IMR-90 (cell line): Measurements from ENCODE around the gene AKR1A1. TPM values are rescaled to one million over a fixed set of nuclear protein-coding genes. Genes with fewer than 3 reads are reported as not detected.
A peak's percentile ranks its signal among the peaks of the same experiment; 100 is the strongest.
"Not testable (repeated sequence)": the region's sequence is repeated elsewhere in the genome, so short reads cannot be mapped to it uniquely, and the experiment has no call there.

Experiments
- ATAC-seq: fragments of 200-7000 bp; cut with Tn5 transposase; 2 replicates; pipeline ENCODE4 v1.9.1; 2020; ENCODE audit warnings: low read depth, mild to moderate bottlenecking, moderate library complexity
- BruUV-seq: library from RNA; stranded (reverse); fragments of 400-500 nt; replicated peaks from 2 replicates; lab custom pipeline; 2021; lab: Mats Ljungman, UMichigan
- CTCF ChIA-PET: fragments of 300-600 bp; formaldehyde crosslinking; extraction: SDS; loops from one replicate; lab custom pipeline; 2021; ENCODE audit warnings: antibody characterized with exemption; lab: Yijun Ruan, JAX
- POLR2A ChIA-PET: fragments of 300-600 bp; sonication (Branson Sonifier 250); formaldehyde crosslinking; loops from one replicate; lab custom pipeline; 2022; ENCODE audit warnings: antibody characterized with exemption; ENCODE audit not compliant: unreplicated experiment; lab: Charles Lee
- DNase-seq: peaks from one replicate; pipeline ENCODE4 v3.0.0; 2013
- H2AFZ ChIP-seq: replicated peaks from 2 replicates; pipeline ENCODE3; 2013; ENCODE audit warnings: low read length, mild to moderate bottlenecking; ENCODE audit not compliant: poor library complexity
- H2AK5ac ChIP-seq: 2 replicates; pipeline ENCODE4 v1.6.1; 2013; ENCODE audit warnings: low read depth, low read length, inconsistent platforms
- H2AK9ac ChIP-seq: replicated peaks from 2 replicates; pipeline ENCODE3; 2013; ENCODE audit warnings: mild to moderate bottlenecking, low read depth, low read length, moderate library complexity; ENCODE audit not compliant: poor library complexity
- H2BK120ac ChIP-seq: 2 replicates; pipeline ENCODE4 v1.6.1; 2013; ENCODE audit warnings: low read depth, low read length, inconsistent platforms
- H2BK15ac ChIP-seq: 3 replicates; pipeline ENCODE4 v1.6.1; 2013; ENCODE audit warnings: low read depth, low read length, inconsistent platforms
- H2BK20ac ChIP-seq: 2 replicates; pipeline ENCODE4 v1.6.1; 2013; ENCODE audit warnings: low read depth, mild to moderate bottlenecking, inconsistent platforms, low read length, moderate library complexity
- H2BK5ac ChIP-seq: 2 replicates; pipeline ENCODE4 v1.6.1; 2013; ENCODE audit warnings: mild to moderate bottlenecking, low read depth, low read length, inconsistent platforms; ENCODE audit not compliant: poor library complexity, severe bottlenecking
- H3K14ac ChIP-seq: replicated peaks from 2 replicates; pipeline ENCODE4 v1.6.1; 2013; ENCODE audit warnings: low read depth, low read length, inconsistent platforms
- H3K18ac ChIP-seq: 2 replicates; pipeline ENCODE4 v1.6.1; 2013; ENCODE audit warnings: low read depth, low read length, control low read depth
- H3K23ac ChIP-seq: 2 replicates; pipeline ENCODE4 v1.6.1; 2013; ENCODE audit warnings: low read depth, low read length, inconsistent platforms
- H3K27ac ChIP-seq: 2 replicates; pipeline ENCODE4 v1.5.1; 2013; ENCODE audit warnings: mild to moderate bottlenecking, control low read depth, low read length; ENCODE audit not compliant: insufficient read depth
- H3K27me3 ChIP-seq: 2 replicates; pipeline ENCODE4 v1.6.1; 2013; ENCODE audit warnings: low read length; ENCODE audit not compliant: control insufficient read depth, insufficient read depth
- H3K36me3 ChIP-seq: 2 replicates; pipeline ENCODE4 v1.6.1; 2013; ENCODE audit warnings: low read length, mixed read lengths; ENCODE audit not compliant: control insufficient read depth, insufficient read depth
- H3K4ac ChIP-seq: 2 replicates; pipeline ENCODE4 v1.6.1; 2013; ENCODE audit warnings: low read depth, low read length, inconsistent platforms
- H3K4me1 ChIP-seq: 2 replicates; pipeline ENCODE4 v1.6.1; 2013; ENCODE audit warnings: low read length, mixed read lengths; ENCODE audit not compliant: control insufficient read depth, insufficient read depth
- H3K4me2 ChIP-seq: 2 replicates; pipeline ENCODE4 v1.6.1; 2013; ENCODE audit warnings: low read depth, mild to moderate bottlenecking, control low read depth, low read length, moderate library complexity
- H3K4me3 ChIP-seq: 2 replicates; pipeline ENCODE4 v1.5.1; 2013; ENCODE audit warnings: low read depth, mild to moderate bottlenecking, control low read depth, low read length, moderate library complexity; ENCODE audit not compliant: insufficient read depth
- H3K56ac ChIP-seq: 2 replicates; pipeline ENCODE4 v1.6.1; 2013; ENCODE audit warnings: low read length, inconsistent platforms; ENCODE audit not compliant: insufficient read depth; ENCODE audit errors: extremely low read depth
- H3K79me1 ChIP-seq, 2 experiments: 2 replicates each; pipeline ENCODE4 v1.6.1; 2013; ENCODE audit warnings: low read length in 2 of 2, inconsistent platforms in 1 of 2, low read depth in 1 of 2
- H3K9ac ChIP-seq: 2 replicates; pipeline ENCODE4 v1.6.1; 2013; ENCODE audit warnings: low read depth, low read length, control low read depth
- H3K9me1 ChIP-seq: 2 replicates; pipeline ENCODE4 v1.6.1; 2013; ENCODE audit warnings: low read length, inconsistent platforms; ENCODE audit not compliant: insufficient read depth
- H3K9me3 ChIP-seq: 2 replicates; pipeline ENCODE4 v1.6.1; 2013; ENCODE audit warnings: low read length; ENCODE audit not compliant: control insufficient read depth, insufficient read depth
- H4K20me1 ChIP-seq: 2 replicates; pipeline ENCODE4 v1.6.1; 2013; ENCODE audit warnings: low read length, inconsistent platforms; ENCODE audit not compliant: insufficient read depth
- H4K5ac ChIP-seq: 2 replicates; pipeline ENCODE4 v1.6.1; 2013; ENCODE audit warnings: mild to moderate bottlenecking, low read depth, low read length, control low read depth
- H4K8ac ChIP-seq, 2 experiments: 2 replicates each; pipeline ENCODE4 v1.6.1; 2013; ENCODE audit warnings: low read depth in 2 of 2, low read length in 2 of 2, control low read depth in 1 of 2, inconsistent platforms in 1 of 2
- H4K91ac ChIP-seq: 2 replicates; pipeline ENCODE4 v1.6.1; 2013; ENCODE audit warnings: low read depth, low read length, inconsistent platforms; ENCODE audit not compliant: insufficient read depth
- CHD1 ChIP-seq: IDR thresholded peaks from 2 replicates; pipeline ENCODE4 v1.6.1; 2012; ENCODE audit warnings: low read depth, low read length, improper control_type of control experiment
- FOS ChIP-seq: fragments of 150-350 bp; IDR thresholded peaks from 2 replicates; pipeline ENCODE4 v1.6.1; 2016; ENCODE audit warnings: low read depth, low read length
- WGBS, 2 experiments: methylation state at CpG; one replicate each; pipeline versions ENCODE4 v1.1.5 to v1.1.7; 2013; ENCODE audit warnings: missing lambda C conversion rate in 2 of 2; ENCODE audit not compliant: insufficient read length in 1 of 2; ENCODE audit errors: extremely low coverage in 2 of 2; 5-methylcytosine and 5-hydroxymethylcytosine counted together
- dilution Hi-C: fragments of 300-500 bp; cut with HindIII; formaldehyde crosslinking; loops from one replicate; pipeline ENCODE4 v1.14.3; 2018; ENCODE audit warnings: low sequenced_read_pairs; ENCODE audit not compliant: unreplicated experiment
- in situ Hi-C: fragments of 300-500 bp; cut with MboI; formaldehyde crosslinking; loops from 3 replicates; pipeline ENCODE4 v1.14.3; 2019; ENCODE audit warnings: low sequenced_read_pairs, inconsistent platforms, mixed read lengths
- intact Hi-C: fragments of 100-400 bp; cut with micrococcal nuclease; formaldehyde crosslinking; loops from 2 replicates; pipeline ENCODE4 v1.10.0; 2022
- polyA plus RNA-seq, 3 experiments: library from polyadenylated mRNA; depleted of rRNA; stranded (reverse); fragments of >200 nt; gene quantifications; 2 replicates each; pipeline ENCODE4 v1.2.3, GENCODE V29; 2012; ENCODE audit warnings: low replicate concordance in 1 of 3
- total RNA-seq: library from RNA; depleted of rRNA; stranded (reverse); fragments of >200 nt; gene quantifications from 2 replicates; pipeline ENCODE4 v1.2.3, GENCODE V29; 2012

The AKR1A1 gene
- total and polyA plus RNA-seq, 2 of the 4 experiments (the other 2 are of a cell fraction): 141 to 151 TPM

GRCh38 chr1:45522324-45523104 is 28.1 kb upstream of the AKR1A1 start:
- Histone ChIP-seq H3K4me2 (peak overlapping the region; percentile 87), H2AFZ (peak overlapping the region; percentile 93), H2BK120ac (peak overlapping the region; percentile 97), H3K4me3 (peak overlapping the region; percentile 60), H3K27me3 (no peaks in the 10 kb centered on the region), H3K36me3 (peaks cover 5% of the 10 kb centered on the region), H3K4ac (peak overlapping the region; percentile 100), H3K14ac (peak overlapping the region; percentile 100), H4K8ac (peak overlapping the region; percentile 98 to 99), H2BK5ac (peak overlapping the region; percentile 96), H3K9me3 (no peaks in the 10 kb centered on the region), H3K23ac (peak overlapping the region; percentile 99), H2AK9ac (peak overlapping the region; percentile 98), H2AK5ac (peak overlapping the region; percentile 96), H2BK20ac (peak overlapping the region; percentile 85), H3K4me1 (peaks cover 6% of the 10 kb centered on the region; the same call in 1 of the 2 replicates), H4K20me1 (peaks cover 33% of the 10 kb centered on the region), H3K9ac (peak overlapping the region; percentile 86), H4K91ac (peak overlapping the region; percentile 99), H2BK15ac (peak overlapping the region; percentile 99), H4K5ac (peak overlapping the region; percentile 92), H3K18ac (peak overlapping the region; percentile 98), H3K9me1 (no peaks in the 10 kb centered on the region), H3K56ac (peak overlapping the region; percentile 98), H3K27ac (peak overlapping the region; percentile 98), H3K79me1 (peaks cover 3 to 19% of the 10 kb centered on the region in 2 experiments; a peak in 2 of 4 replicates)
- in situ Hi-C loops (no loop called here), dilution Hi-C loops (no loop called here), intact Hi-C loops (loop anchor here (5.0 kb wide), 1 partner anchor 360 kb away; no protein-coding TSS in a partner anchor)
- 0 out of 2 replicates have a peak, but pooled peaks have one; percentile 81 for TF ChIP-seq CHD1
- no peak for TF ChIP-seq FOS
- CTCF ChIA-PET: interaction anchor here (0.6 to 2.3 kb wide), 3 partner anchors 8 to 37 kb away, joined by 3 to 6 read pairs (median 4); no protein-coding TSS in a partner anchor
- POLR2A ChIA-PET: interaction anchor here (0.5 to 1.6 kb wide), 10 partner anchors 14 to 474 kb away, joined by 3 to 12 read pairs (median 4); partner anchors contain the start of gene AKR1A1
- no TSS peak for BruUV-seq
- 49% methylated on average over 10 of the region's 21 CpGs; no CpG with 5 or more reads in 1 of the 2 experiments for WGBS, 2 experiments
- peak; percentile 8 for ATAC-seq
- DNase-seq: peak; percentile 64

DNA sequence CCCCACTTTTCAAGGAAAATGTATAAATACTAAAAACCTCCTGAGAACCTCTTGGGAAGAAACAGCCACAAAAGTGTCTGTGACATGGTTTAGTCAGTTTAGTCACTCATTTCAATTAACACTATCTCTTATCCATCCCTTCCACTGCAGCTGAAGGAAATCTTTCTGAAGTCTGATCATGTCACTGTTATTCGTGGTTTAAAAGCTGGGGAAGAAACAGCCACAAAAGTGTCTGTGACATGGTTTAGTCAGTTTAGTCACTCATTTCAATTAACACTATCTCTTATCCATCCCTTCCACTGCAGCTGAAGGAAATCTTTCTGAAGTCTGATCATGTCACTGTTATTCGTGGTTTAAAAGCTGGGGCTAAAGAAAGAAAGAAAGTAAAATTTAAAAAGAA is 27.1 kb upstream of the AKR1A1 start:
- H2AK5ac ChIP-seq, ATAC-seq, H3K23ac ChIP-seq, H2BK20ac ChIP-seq, H2AK9ac ChIP-seq, H3K4ac ChIP-seq, H3K4me1 ChIP-seq, H4K5ac ChIP-seq, H3K14ac ChIP-seq, dilution Hi-C loops, H2AFZ ChIP-seq, H3K4me3 ChIP-seq, H3K9ac ChIP-seq, H3K18ac ChIP-seq, in situ Hi-C loops, H3K4me2 ChIP-seq, H2BK15ac ChIP-seq, H3K9me1 ChIP-seq, H4K91ac ChIP-seq, H3K27ac ChIP-seq, H3K36me3 ChIP-seq, H3K9me3 ChIP-seq, BruUV-seq, H3K27me3 ChIP-seq, POLR2A ChIA-PET, H3K56ac ChIP-seq, DNase-seq: not testable (repeated sequence)
- no CpG with 5 or more reads among the region's 2 CpGs for WGBS, 2 experiments
- 0 out of 2 replicates have a peak overlapping the region, but pooled peaks have one; percentile 97 for H2BK120ac ChIP-seq
- intact Hi-C loops: loop anchor here (5.0 kb wide), 1 partner anchor 359 kb away; no protein-coding TSS in a partner anchor
- peak overlapping the region; percentile 30 for H2BK5ac ChIP-seq
- CTCF ChIA-PET: interaction anchor here (0.6 kb wide), 1 partner anchor 36 kb away, joined by 3 read pairs; no protein-coding TSS in a partner anchor
- peak overlapping the region in 1 of 2 experiments; percentile 40; a peak in 2 of 4 replicates for H4K8ac ChIP-seq
- H3K79me1 ChIP-seq: peaks cover 3 to 17% of the 10 kb centered on the region in 2 experiments; a peak in 2 of 4 replicates
- H4K20me1 ChIP-seq: peaks cover 30% of the 10 kb centered on the region
